ENCODE data around the gene ATF6.
A peak's percentile ranks its signal among the peaks of the same experiment; 100 is the strongest.
"Not testable (repeated sequence)": the region's sequence is repeated elsewhere in the genome, so short reads cannot be mapped to it uniquely, and the experiment has no call there.

Gene ATF6

DNA sequence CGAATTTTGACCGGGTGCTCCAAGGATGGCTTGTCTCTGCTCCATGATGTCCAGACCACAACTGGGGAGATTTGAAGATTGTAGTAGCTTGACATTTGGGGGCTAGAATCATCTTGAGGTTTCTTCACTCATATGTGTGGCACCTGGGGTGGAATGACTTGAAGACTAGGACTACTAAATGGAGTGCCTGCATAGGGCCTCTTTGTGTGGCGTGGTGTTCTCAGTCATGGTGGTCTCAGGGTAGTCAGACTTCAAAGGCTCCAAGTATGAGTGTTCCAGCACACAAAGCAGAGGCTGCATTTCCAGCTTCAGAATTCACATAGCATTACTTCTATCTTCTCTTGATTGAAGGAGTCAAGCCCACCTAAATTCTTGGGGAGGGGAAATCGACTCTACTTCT, 16.8 kb downstream of the ATF6 start:
- DNase-seq, result no peak

DNA sequence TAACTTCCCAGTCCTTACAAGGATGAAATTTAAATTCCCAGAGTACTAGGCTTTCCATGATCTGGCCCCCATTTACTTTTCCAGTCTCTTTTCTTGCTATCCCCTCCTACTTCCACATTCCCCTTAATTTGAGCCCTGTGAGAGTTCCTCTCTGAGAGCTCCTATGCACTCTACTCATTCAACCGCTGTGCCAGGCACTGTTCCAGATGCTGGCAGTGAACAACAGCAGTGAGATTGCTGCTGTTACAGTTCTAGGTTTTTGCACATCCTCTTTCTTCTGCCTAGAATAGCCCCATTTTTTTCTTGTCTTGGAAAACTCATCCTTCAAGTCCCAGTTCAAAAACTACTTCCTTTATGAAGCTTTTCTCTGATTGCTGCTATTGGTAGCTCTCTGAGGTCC, 18.8 kb downstream of the ATF6 start:
- DNase-seq, result no peak

DNA sequence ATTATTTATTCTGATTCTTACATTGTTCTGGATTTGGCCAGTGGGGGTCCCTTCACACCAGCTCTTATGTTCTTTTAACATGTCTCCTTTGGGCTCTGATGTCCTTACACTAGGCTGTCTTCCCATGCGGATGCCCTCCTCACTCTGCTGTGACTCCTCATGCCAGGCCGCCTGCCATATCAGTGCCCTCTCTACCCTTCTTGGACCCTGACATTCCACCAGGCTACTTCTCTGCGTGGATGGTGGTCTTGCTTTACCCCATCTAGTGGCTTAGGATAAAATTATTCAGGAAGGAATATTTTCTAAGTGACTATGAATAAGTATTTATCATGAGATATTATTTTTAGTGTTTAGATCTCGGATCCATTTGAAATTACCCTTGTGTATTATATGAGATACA, 21.2 kb downstream of the ATF6 start:
- DNase-seq, result no peak

DNA sequence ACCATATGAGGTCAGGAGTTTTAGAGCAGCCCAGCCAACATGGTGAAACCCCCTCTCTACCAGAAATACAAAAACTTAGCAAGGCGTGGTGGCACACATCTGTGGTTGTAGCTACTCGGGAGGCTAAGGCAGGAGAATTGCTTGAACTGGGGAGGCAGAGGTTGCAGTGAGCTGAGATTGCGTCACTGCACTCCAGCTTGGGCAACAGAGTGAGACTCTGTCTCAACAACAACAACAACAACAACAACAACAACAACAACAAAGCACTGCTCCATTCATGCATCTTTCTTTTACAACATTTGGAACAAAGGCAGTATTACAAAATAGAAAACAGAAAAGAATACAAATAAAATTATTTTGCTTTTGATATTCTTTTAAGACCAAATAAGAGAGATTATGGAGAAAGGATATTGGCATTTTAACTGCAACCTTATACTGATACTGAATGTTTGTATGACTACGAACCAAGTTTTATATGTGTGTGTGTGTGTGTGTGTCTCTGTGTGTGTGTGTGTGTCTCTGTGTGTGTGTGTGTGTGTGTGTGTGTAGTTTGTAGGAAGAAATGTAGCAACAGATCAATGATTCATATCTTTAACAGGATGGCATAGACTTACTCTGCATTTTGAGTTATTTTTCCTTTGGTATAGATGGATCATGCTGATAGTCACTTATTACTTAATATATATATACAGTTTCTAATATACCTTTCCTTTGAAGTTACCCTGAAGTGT, 24.6 kb downstream of the ATF6 start:
- no peak for DNase-seq

DNA sequence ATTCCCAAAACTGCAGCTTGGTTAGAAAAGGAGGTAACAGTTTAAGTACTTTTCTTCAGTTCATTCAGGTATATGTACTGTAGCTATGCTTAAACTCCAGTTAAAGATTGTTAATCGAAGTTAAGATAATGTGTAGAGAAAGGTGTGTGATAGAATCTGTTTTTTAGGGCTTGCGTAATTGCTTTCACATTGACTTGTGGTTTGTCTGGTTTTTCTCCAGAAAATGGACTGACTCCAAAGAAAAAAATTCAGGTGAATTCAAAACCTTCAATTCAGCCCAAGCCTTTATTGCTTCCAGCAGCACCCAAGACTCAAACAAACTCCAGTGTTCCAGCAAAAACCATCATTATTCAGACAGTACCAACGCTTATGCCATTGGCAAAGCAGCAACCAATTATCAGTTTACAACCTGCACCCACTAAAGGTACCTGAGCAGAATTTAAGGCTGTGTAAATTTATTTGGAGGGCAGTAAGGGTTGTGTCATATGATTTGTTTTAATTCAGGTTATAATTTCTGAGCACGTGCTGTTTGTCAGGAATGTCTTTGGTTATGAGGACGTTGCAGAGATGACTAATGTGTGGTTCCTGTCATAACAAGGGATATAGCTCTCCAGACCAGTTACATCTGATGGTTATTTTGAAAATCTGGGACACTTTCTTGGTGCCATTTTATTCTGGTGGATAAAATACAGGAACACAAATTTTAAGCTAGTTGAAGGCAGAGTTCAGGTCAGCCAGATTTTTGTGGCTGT, 26.0 kb downstream of the ATF6 start:
- DNase-seq, result no peak

DNA sequence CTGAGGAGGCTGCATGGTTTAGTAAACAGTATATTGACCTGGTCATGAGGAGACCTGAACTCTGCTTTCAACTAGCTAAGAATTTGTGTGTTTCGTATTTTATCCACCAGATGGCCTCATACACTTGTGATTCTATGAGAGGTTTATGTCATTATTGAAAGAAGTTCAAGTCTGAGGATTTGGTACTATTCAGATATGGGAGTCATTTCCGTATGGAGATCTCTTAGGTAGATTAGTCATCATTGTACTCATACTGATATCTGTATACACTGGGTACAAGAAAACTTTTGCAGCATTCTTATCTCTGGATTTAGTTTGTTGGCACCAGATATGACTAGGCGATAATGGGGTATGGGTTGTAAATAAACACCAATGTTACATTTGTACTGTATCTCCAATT, 26.6 kb downstream of the ATF6 start:
- peak; percentile 69 for DNase-seq

DNA sequence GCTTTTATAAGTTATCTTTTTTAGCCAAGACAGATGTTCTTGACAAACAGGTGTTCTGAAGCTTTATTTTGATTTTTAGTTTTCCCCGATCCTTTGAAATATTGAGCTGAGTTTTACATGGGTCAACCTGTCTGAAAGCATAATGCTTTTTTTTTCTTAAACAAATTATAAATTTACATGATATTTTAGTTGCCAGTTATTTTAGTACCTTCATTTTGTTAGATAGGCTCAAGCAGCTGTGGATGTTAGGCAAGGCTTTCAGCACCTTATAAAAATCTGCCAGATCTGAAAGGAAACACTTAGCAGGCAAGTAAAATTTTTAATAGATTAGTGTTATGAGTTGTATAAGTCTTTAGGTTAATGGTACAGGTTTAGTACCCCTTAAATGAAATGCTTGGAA, 33.7 kb downstream of the ATF6 start:
- DNase-seq, result no peak

DNA sequence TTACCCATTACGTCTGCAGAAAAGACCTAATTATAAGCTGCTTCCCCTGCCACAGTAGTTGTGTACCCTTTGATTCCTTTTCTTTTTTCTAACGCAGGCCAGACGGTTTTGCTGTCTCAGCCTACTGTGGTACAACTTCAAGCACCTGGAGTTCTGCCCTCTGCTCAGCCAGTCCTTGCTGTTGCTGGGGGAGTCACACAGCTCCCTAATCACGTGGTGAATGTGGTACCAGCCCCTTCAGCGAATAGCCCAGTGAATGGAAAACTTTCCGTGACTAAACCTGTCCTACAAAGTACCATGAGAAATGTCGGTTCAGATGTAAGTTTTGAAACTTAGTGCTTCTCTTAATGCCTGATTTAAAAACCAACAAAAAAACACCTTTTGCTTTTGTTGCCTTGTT, 35.8 kb downstream of the ATF6 start:
- no peak for DNase-seq

DNA sequence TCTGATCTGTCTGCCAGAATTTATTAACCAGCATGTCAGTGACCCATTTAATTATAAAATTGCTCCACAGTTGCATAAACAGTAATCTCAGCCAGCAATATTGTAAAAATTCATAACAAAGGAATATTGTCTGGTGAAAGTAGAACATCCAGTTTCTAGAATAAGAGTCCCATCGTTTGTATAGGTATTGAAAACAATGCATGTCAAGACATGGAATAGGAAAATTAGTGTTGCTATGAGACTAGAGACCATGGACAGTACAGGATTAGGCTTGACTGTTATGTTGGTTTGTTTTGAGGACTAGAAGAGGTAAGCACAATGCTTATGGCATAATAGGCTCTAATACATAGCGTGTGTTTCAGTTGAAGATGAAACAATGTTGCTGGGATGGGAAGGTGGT, 37.1 kb downstream of the ATF6 start:
- DNase-seq, result no peak

DNA sequence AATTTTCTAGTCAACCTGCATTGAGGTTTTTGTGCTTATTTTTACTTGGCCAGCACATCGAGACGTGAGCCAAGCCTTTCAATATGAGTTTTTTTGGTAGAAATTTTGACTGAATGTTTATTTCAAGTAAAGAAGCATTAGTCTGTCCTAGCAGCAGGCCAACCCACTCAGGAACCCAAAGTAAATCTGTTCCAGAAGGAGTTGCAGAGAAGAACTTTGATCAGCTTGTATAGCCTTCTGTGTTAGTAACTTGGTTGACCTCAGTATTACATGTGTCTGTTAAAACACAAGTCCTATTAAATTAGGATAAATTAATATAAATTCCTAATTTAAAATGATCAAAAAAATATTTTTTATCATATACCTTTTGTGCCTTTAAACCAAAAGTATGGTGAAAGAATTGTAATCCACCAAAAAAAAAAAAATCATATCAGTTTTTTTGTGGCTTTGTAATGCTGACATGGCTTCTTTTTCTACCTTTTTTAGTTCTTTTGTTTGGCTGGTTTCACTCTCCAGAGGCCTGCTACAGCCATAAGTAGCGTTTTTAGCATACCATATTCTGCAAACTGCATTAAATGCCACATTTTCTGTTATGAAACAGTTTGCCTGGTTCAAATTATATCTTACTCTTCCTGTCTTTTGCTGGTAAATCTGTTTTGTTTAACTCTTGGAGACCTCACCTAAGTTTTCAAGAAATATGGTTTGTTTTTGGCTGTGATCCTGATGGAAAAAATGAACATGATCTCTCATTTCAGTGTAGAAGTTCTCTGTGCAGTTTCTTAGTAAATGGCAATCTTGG, 39.5 kb downstream of the ATF6 start:
- DNase-seq, result no peak

DNA sequence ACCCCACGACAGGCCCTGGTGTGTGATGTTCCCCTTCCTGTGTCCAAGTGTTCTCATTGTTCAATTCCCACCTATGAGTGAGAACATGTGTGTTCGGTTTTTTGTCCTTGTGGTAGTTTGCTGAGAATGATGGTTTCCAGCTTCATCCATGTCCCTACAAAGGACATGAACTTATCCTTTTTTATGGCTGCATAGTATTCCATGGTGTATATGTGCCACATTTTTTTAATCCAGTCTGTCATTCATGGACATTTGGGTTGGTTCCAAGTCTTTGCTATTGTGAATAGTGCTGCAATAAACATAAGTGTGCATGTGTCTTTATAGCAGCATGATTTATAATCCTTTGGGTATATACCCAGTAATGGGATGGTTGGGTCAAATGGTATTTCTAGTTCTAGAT, 43.1 kb downstream of the ATF6 start:
- DNase-seq, result not testable (repeated sequence)

DNA sequence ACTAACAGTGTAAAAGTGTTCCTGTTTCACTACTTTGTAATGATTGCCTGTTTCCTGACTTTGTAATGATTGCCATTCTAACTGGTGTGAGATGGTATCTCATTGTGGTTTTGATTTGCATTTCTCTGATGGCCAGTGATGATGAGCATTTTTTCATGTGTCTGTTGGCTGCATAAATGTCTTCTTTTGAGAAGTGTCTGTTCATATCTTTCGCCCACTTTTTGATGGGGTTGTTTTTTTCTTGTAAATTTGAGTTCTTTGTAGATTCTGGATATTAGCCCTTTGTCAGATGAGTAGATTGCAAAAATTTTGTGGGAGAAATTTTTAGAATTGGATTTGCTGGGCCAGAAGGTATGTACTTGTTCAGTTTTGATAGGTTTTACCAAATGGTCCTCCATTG, 43.5 kb downstream of the ATF6 start:
- not testable (repeated sequence) for DNase-seq

DNA sequence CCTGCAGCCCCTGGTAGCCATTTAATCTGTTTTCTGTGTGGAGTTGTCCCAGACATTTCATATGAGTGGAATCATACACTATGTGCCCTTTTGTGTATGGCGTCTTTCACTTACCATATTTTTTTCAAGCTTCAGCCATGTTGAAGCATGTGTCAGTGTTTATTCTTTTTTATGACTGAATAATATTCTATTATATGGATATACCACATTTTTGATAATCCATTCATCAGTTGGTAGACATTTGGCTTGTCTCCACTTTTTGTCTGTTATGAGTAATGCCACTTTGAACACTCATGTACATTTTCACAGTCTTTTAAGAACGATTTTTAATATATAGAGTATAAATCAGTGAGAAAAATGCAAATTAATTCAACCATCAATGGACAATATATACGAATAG, 44.7 kb downstream of the ATF6 start:
- no peak for DNase-seq

DNA sequence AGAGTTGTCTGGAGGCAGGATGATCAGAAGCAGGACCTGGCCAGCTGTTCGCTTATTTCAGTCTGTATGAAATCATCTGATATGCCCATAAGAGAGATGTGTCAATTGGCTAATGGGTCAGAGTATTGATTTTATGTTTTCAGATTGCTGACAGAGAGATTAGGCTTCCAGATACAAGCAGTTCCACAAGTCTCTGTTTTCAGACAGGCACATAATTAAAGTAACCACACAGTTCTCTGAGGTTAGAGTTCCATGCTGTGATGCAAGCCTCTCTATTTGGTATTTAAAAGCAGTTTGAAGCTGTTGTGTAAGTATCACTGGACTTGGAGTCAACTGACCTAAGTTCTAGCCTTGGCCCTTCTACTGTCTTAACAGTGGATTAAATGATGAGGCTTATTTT, 50.1 kb downstream of the ATF6 start:
- no peak for DNase-seq

DNA sequence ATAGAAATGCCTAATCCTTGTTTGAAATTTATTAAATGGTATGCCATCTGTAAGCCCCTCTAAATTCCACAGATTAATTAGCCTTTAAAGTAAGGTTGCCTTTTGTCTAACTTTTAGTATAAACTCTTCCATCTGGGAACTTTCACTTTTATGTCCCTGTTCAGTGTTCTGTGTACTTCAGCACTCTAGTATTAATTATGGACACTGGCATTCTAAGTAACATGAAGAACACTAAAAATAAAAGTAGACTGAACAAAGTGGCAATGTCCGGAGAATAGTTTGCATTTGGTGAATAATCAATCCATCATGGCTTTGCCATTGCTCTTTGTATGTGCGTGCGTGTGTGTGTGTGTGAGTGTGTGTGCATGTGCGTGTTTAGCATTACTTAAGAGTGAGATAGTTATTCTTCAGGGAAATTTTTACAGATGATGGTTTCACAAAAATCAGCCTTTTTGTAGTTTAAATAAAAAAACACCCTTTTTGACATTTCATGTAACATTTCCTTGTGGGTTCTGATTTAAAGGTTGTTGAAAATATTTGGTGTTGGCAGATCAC, 51.1 kb downstream of the ATF6 start:
- no peak for DNase-seq

DNA sequence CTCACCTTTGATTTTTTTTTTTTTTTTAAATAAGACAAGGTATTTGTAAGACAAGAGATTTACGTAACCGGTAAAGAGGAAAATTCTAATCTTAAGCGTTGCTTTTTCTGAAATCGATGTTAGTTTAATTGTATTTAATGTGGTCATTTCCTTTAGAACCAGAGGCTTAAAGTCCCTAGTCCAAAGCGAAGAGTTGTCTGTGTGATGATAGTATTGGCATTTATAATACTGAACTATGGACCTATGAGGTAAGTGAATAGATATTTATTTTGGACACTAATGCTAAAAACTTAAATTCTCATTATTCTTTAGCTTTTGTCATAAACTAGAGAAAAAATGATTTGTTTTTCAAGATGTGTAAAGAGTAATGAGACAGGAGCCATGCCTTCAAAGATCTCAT, 54.8 kb downstream of the ATF6 start:
- no peak for DNase-seq

DNA sequence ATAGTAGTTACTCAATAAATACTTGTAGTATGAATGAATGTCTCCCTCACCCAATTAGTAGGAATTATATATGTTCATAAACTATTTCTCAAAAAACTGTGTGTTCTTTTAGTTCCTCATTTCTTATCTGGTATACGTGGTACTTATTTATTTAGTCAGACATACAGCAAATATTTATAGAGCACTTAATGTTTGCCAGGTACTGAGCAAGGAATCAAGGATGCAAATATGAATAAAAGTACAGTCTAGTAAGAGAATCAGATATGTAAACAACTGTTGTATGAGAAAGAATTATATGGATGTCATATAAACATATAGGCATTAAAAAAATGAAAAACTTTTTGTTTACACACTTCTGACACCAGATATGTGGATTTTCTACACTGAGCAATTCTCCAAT, 58.5 kb downstream of the ATF6 start:
- no peak for DNase-seq

DNA sequence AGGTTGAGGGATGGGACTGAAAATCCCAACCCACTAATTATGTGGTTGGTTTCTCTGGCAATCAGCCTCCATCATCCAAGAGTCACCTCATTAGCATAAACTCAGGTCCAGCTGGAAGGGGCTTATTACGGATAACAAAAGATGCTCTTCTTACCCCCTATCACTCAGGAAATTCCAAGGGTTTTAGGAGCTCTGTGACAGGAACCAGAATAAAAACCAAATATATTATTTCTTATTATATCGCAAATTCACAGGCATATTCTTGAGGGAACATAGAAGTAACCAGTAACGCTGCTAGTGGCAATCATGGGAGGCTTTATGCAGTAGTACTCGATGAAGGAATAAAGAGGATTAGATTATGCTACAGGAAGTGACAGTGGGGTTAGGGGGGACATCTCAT, 59.7 kb downstream of the ATF6 start:
- no peak for DNase-seq

DNA sequence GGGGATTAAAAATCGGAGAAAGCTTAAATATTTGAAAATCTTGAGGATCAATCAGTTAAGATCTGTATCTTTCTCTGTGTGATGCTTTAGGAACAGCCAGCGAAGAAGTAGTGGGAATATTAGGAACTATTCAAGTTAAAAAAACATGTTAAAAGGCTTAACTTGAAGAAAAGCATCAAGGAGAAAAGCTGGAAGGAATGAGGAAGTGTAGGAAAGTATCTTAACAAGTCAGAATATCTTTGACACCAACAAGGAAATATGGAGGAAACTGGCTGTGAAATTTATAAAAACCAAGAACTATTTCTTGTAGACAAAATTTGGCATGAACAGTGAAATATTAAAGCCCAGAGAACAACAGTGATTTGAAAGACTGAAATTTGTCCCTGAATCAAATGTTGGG, 60.4 kb downstream of the ATF6 start:
- no peak for DNase-seq

DNA sequence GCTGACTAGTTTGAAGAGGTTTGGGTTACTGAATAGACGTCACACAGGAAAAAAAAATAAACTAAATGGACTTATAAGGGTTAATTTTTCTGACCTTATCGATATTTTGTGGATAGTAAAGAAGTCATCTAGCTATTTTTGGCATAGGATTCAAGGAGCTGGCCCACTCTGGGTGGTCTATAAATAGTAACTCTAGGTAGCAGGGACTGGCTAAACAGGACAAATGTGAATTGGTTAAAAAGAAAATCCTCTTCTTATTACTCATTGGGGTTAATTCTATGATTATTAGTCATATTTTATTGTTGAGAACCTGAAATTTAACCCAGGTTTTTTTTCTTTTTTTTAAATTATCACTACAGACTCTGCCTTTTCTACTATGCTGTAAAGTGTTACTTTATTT, 61.7 kb downstream of the ATF6 start:
- no peak for DNase-seq

DNA sequence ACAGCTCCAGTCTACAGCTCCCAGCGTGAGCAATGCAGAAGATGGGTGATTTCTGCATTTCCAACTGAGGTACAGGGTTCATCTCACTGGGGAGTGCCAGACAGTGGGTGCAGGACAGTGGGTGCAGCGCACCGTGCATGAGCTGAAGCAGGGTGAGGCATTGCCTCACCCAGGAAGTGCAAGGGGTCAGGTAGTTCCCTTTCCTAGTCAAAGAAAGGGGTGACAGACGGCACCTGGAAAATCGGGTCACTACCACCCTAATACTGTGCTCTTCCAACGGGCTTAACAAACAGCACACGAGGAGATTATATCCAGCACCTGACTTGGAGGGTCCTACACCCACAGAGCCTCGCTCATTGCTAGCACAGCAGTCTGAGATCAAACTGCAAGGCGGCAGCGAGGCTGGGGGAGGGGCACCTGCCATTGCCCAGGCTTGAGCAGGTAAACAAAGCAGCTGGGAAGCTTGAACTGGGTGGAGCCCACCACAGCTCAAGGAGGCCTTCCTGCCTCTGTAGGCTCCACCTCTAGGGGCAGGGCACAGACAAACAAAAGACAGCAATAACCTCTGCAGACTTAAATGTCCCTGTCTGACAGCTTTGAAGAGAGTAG, 66.3 kb downstream of the ATF6 start:
- not testable (repeated sequence) for DNase-seq

DNA sequence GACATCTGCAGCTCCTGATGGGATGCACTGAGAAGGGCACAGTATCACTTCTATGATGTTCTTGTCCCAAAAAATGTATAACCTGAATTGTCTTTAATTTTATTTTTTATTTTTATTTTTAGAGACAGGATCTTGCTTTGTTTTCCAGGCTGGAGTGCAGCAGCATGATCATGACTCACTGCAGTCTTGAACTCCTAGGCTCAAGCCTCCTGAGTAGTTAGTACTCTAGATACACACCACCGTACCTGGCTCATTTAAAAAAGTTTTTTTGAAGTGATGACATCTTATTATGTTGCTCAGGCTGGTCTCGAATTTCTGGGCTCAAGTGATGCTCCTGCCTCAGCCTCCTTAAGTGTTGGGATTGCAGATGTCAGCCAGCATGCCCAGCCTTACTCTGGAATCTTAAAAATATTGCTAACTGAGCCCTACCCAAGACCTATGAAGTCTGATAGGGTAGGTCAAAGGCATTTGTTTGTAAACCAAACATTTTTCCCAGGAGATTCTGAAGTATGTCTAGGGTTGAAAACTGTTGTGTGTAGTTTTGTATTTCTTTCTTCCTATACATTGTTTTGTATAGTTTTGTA, 68.9 kb downstream of the ATF6 start:
- no peak for DNase-seq

DNA sequence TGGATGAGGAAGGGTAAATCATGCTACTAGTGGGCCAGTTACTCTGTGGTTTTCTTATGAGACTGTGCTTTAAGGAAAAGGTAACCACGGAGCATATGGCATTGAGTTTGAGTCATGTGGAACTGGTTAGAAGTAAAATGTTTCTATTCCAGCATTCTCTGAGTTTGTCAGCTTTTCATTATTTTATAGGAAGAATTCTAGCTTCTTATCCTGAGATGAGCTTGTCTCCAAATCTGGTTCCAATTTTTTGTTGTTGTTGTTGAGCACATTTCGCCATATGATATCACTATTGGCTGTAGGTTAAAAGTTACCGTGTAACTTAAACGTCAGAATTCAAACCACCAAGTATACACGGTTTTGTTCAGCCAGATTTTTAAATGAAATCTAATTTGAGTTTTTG, 69.9 kb downstream of the ATF6 start:
- DNase-seq, result no peak

Data from NCI-H1092 treated with DMSO at 0.1 percent for 48 hours (cell line).